Left ventricle myocardium superior (tissue), 1 donor: ENCODE measurements around the gene PAK4. TPM values are rescaled to one million over a fixed set of nuclear protein-coding genes. Genes with fewer than 3 reads are reported as not detected.
"Not testable (repeated sequence)": the region's sequence is repeated elsewhere in the genome, so short reads cannot be mapped to it uniquely, and the experiment has no call there.

Experiments
- ATAC-seq: fragments of 200-7000 bp; cut with Tn5 transposase; one replicate; pipeline ENCODE4 v1.9.1; 2020; ENCODE audit warnings: mild to moderate bottlenecking, moderate library complexity
- DNase-seq: peaks from one replicate; pipeline ENCODE4 v3.0.0-alpha.2; 2020
- intact Hi-C: fragments of 100-400 bp; cut with micrococcal nuclease; formaldehyde crosslinking; loops from one replicate; pipeline ENCODE4 v1.11.0; 2022
- total RNA-seq: library from RNA; stranded (reverse); fragmentation: NEBNext Ultra II Directional; extraction: Animal tissue kit (Norgen Biotek cat#: 25700); gene quantifications from one replicate; pipeline ENCODE4 v1.2.1, GENCODE V29; 2021
- donor health status: DM: no; HTN: yes; CAD: no; lungs with severe emphysema.

The PAK4 gene
- total RNA-seq, 1 donor from 2014 or later = 17.4 TPM

GRCh38 chr19:39142630-39143029 is 17.0 kb downstream of the PAK4 start:
- ATAC-seq (no peak), DNase-seq (no peak)
- intact Hi-C loops = no loop called here

DNA sequence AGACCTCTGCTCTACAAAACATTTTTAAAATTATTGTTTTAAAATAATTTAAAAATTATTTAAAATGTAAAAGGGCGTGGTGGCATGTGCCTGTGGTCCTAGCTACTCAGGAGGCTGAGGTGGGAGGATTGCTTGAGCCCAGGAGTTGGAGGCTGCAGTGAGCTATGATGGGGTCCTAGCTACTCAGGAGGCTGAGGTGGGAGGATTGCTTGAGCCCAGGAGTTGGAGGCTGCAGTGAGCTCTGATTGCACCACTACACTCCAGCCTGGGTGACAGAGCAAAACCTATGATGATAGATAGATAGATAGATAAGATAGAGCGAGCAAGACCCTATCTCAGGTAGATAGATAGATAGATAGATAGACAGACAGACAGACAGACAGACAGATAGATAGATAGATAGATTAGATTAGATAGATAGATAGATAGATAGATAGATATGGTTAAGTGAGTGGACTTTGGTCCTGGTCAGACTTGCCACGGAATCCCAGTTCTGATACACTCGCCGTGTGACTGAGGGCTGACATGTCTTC is 18.2 kb downstream of the PAK4 start:
- intact Hi-C loops, ATAC-seq, DNase-seq: not testable (repeated sequence)

DNA sequence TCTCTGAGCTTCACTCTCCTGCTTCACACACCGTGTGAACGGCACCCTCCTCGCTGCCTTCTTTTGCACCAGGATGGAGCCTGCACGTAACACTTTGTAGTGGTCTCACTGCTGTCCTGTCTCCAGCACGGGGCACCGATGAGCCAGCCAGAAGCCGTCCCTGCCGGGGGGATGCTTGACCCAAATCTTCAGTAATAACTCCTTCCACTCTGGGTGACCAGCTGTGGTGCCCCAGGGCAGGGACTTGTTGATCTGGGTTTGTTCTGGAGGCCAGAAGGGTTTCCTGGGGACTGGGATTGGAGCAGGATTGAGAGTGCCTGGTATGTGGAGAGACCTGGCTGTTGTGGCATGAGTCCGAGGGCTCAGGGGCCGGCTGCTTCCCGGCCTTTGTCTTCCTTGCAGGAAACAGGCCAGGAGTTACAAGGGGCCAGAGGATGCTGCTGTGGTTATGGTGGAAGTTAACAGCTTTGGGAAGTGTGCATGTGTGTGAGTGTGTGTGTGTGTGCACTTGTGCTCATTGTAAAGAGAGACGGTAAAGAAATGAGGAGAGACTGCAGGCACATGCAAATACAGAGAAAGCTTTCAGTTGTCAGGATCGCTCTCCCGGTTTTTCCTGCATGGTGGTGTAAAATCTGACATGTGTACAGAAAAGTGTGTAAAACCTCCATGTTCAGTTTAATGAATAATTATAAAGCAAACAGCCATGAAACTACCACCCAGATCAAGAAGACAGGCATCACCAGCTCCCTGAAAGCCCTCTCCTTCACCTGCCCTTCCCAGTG is 18.9 kb downstream of the PAK4 start:
- intact Hi-C loops = no loop called here
- DNase-seq (no peak), ATAC-seq (peak; percentile 33)

DNA sequence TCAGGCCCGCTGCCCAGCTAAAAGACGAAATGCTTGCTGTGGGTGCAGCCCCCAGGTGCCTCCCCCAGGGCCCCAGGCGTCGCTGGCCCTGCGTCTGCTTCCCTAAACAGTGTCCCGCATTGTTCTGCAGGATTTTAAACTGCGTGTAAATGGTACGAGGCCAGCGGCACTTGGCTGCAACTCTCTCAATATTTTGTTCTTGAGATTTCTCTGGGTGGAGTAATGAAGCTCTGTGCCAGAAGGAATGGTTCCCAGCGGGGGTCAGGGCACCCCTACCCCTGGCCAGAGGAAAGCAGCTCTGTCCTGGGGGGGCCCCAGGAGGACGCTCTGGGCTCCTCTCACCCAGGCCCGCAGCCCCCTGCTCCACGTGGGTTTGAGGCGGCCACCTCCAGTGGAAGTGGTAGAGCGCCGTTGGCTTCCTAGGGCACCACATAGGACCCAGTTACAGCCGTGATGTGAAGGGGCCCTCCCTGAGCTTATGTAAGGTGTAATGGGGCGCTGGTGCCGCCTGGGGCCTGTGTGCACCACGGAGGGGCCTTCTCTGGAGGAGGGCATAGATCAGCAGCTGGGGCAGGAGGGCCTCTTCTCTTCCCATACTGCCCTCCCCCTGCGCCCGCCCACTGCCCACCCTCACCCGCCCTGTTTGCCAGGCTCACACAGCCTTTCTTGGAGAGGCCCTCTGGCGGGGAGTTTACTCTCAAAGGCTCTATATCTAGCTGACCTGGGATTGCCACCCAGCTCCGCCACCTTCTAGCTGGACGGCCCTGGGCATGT is 19.8 kb downstream of the PAK4 start:
- peak; percentile 89 for ATAC-seq
- intact Hi-C loops = no loop called here

GRCh38 chr19:39146091-39146490 is 20.5 kb downstream of the PAK4 start:
- intact Hi-C loops = no loop called here
- ATAC-seq = peak; percentile 30
- DNase-seq = no peak

More for the DNA sequence above, 19.8 kb downstream of the PAK4 start:
- DNase-seq = no peak

GRCh38 chr19:39146686-39147450 is 21.3 kb downstream of the PAK4 start:
- intact Hi-C loops = no loop called here
- ATAC-seq = no peak
- no peak for DNase-seq

DNA sequence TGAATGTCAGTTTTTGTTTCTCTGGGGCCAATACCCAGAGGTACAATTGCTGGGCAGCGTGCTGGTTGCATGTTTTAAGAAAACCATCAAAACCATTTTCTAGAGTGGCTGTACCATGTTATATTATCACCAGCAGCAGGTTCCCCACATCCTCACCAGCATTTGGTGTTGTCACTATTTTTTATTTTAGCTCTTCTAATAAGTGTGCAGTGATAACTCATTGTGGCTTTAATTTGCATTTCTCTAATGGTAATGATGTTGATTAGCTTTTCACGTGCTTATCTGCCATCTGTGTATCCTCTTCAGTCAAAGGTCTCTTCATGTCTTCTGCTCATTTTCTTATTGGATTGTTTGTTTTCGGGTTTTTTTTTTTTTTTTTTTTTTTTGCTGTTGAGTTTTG is 21.9 kb downstream of the PAK4 start:
- ATAC-seq (no peak), DNase-seq (no peak)
- intact Hi-C loops = no loop called here

DNA sequence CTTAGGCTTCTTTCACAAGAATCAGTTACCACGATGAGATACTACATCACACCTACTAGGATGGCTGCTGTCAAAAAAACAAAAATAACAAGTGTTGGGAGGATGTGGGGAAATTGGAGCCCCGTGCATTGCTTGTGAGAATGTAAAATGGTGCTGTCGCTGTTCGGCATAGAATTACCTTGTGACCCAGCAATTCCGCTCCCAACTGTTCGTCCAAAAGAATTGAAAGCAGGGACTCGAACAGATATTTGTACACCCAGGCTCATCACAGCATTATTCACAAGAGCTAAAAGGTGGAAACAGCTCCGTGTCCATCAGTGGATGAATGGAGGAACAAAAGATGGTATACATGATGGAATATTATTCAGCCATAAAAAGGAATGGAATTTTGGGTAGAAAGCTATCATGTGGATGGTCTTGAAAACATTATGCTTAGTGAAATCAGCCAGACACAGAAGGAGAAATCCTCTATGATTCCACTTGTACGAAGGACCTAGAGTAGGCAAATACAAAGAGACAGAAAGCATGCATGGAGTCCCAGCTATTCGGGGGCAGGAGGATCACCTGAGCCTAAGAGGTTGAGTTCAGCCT is 23.4 kb downstream of the PAK4 start:
- DNase-seq (no peak), ATAC-seq (no peak)
- intact Hi-C loops = no loop called here

DNA sequence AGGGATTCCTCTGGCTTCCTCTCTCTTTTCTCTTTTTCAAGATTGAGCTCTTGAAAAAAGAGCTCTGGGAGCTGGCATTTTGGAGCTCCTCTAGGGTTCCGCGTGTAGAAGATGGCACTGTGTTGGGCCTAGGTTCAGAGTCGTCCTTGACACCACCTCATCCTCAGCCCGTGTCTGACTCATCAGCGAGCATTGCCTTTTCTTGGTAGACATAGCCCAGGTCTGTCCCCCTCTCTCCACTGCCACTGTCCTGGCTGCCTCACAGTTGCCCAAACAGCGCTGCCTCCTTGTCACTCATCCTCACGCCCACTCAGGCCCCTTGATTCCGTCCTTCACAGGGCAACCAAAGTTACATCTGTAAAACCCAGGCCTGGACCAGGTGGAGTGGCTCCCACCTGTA is 24.6 kb downstream of the PAK4 start:
- DNase-seq (no peak), ATAC-seq (no peak)
- intact Hi-C loops = no loop called here

DNA sequence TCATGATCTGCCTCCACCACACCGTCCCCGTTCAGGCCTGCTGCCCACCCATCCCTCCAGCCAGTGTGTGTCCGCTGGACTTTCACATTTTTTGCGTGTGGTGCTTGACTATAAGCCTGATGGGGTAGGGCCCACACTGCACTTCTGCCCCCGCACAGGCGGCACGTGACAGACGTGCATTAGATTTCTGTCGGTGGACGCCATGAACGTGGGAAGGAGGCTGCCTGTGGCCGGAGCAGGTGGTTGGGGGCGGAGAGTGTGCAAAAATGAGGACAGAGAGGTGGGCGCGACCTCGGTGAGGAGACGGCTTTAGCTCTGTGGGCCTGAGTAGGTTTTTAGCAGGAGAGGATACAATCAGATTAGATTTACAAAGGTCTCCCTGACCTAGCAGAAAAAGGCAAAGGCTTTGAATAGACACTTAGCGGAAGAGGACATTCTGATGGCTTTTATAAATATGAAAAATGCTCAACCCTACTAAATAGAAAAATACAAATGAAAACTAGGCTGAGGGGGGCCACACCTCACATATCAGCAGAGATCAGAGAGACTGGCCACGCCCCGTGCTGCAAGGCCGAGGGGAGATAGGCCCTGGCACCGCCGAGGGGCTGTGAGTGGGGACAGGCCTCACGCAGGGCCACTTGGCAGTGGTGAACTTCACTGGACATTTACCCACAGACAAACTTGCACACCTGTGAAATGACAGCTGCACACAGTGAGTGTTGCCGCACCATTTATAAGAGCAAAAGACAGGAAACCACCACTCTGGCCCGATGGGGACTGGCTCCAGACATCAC is 25.4 kb downstream of the PAK4 start:
- intact Hi-C loops = no loop called here
- DNase-seq = no peak

GRCh38 chr19:39152066-39152465 is 26.5 kb downstream of the PAK4 start:
- ATAC-seq (no peak), DNase-seq (no peak)
- intact Hi-C loops = no loop called here

More for the DNA sequence above, 25.4 kb downstream of the PAK4 start:
- ATAC-seq = no peak

DNA sequence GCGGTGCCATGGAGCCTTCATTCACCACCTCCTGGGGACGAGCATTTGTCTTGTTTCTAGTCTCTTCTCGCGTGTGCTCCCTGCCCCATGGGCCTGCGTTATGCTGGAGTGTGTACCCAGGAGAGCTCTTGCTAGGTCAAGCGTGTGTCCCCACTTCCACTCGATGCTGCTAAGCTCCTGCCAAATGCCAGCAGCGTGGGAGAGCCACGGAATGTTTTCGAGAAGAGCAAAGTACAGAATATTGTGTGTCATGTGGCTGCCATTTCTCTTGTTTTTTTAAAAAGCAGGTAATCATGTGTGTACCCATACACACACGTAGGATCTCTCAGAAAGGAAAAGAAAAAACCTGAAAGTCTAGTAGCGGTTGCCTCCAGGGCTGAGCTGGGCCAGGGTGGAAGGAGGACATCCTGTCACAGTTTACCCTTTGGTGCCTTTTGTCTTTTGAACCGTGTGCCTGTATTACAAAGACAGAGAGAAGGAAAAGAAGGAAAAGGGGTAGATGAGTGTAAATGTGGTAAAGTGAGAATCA is 28.6 kb downstream of the PAK4 start:
- no peak for DNase-seq
- intact Hi-C loops = no loop called here
- ATAC-seq = no peak

GRCh38 chr19:39154629-39155100 is 29.1 kb downstream of the PAK4 start:
- DNase-seq = peak; percentile 21
- intact Hi-C loops = no loop called here
- ATAC-seq = peak; percentile 27

GRCh38 chr19:39155114-39155700 is 29.6 kb downstream of the PAK4 start:
- ATAC-seq = no peak
- no peak for DNase-seq
- intact Hi-C loops = no loop called here

DNA sequence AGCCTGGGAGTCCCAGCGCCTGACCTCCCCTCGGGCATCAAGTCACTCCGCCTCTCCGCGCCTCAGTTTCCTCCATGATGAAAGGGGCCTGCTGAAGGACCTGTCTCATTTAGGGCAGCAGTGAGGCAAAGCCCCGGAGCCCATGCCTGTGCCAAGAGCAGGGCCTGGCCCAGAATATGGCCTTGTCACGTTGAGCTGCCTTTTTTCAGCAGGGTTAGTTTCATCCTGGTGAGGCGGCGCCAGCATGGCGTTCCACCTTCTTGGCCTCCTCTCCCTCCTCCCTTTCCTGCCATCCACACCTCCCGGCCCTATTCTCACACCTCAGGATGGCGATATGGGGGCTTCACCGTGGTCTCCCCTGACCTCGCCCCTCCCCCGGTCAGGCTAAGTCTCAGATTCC is 30.2 kb downstream of the PAK4 start:
- no peak for DNase-seq
- intact Hi-C loops = no loop called here
- no peak for ATAC-seq

- DNase-seq = no peak
- intact Hi-C loops = no loop called here
- ATAC-seq = no peak
Observed at GRCh38 chr19:39156326-39157230, 31.0 kb downstream of the PAK4 start.
